Kidney (tissue), 14 donors: ENCODE results near the gene GRM1. TPM values are rescaled to one million over a fixed set of nuclear protein-coding genes. Genes with fewer than 3 reads are reported as not detected.

Experiments
- DNase-seq, 5 donors: peaks; one replicate each; pipeline ENCODE4 v3.0.0-alpha.2; 2013 to 2020
- FAIRE-seq: peaks from 2 replicates; lab custom pipeline; 2012; peaks lifted over from hg19 to GRCh38; lab: Jason Lieb, UNC
- H3K27ac ChIP-seq, 2 donors: one replicate each; pipeline ENCODE4 v1.7.0; 2013; ENCODE audit warnings: low read depth in 2 of 2, low read length in 2 of 2, inconsistent platforms in 1 of 2
- H3K27me3 ChIP-seq: one replicate; pipeline ENCODE4 v1.7.1; 2013; ENCODE audit warnings: low read length, inconsistent platforms; ENCODE audit not compliant: control insufficient read depth, insufficient read depth
- H3K36me3 ChIP-seq, 3 donors: one replicate each; pipeline versions ENCODE4 v1.7.0 to v1.7.1; 2013; ENCODE audit warnings: low read length in 3 of 3, control low read depth in 1 of 3, inconsistent platforms in 1 of 3; ENCODE audit not compliant: insufficient read depth in 3 of 3, control insufficient read depth in 2 of 3
- H3K4me1 ChIP-seq, 3 donors: one replicate each; pipeline versions ENCODE4 v1.7.0 to v1.7.1; 2013; ENCODE audit warnings: low read length in 3 of 3, inconsistent platforms in 1 of 3, low read depth in 1 of 3; ENCODE audit not compliant: control insufficient read depth in 2 of 3, insufficient read depth in 2 of 3
- H3K4me3 ChIP-seq, 3 donors: one replicate each; pipeline versions ENCODE4 v1.7.0 to v1.8.1; 2013; ENCODE audit warnings: low read length in 3 of 3, control low read depth in 1 of 3, inconsistent platforms in 1 of 3
- H3K9ac ChIP-seq, 3 donors: one replicate each; pipeline versions ENCODE4 v1.7.0 to v1.7.1; 2013; ENCODE audit warnings: low read length in 3 of 3, control low read depth in 1 of 3, inconsistent platforms in 1 of 3
- H3K9me3 ChIP-seq, 3 donors: one replicate each; pipeline versions ENCODE4 v1.7.0 to v1.7.1; 2013; ENCODE audit warnings: low read length in 3 of 3, control low read depth in 1 of 3, inconsistent platforms in 1 of 3; ENCODE audit not compliant: control insufficient read depth in 2 of 3, insufficient read depth in 1 of 3
- CTCF ChIP-seq: IDR thresholded peaks from 3 replicates; pipeline ENCODE4 v1.5.1; 2012; ENCODE audit warnings: mild to moderate bottlenecking, moderate library complexity, borderline replicate concordance; ENCODE audit not compliant: insufficient read depth; ENCODE audit errors: extremely low read depth
- intact Hi-C: fragments of 100-400 bp; cut with DNase I; formaldehyde crosslinking; loops from one replicate; pipeline ENCODE4 v1.11.1; 2022
- polyA plus RNA-seq: library from polyadenylated mRNA; stranded (reverse); fragments of 350-450 nt; fragmentation: Illumina TruSeq; extraction: RNeasy Lipid Tissue Mini Kit (QIAGEN cat#74804); gene quantifications from one replicate; pipeline ENCODE4 v1.2.3, GENCODE V29; 2014; ENCODE audit warnings: low read depth, low replicate concordance; ENCODE audit not compliant: insufficient read depth
- total RNA-seq: library from RNA; stranded (reverse); fragmentation: NEBNext Ultra II Directional; extraction: Animal tissue kit (Norgen Biotek cat#: 25700); gene quantifications from one replicate; pipeline ENCODE4 v1.2.1, GENCODE V29; 2021
- donor health status: control.
- donor health status: control.
- donor health status: control.
- donor health status: control.
- donor health status: control.
- donor health status: DM: yes; HTN: yes; CAD: no.
- donor health status: Normal renal cell carcinoma (clear cell type).

Gene GRM1
- total and polyA plus RNA-seq, 2 donors from 2014 or later: 0.19 to 0.82 TPM

GRCh38 chr6:146017672-146018071, 11.2 kb upstream of the GRM1 start:
- Histone ChIP-seq H3K4me3 (no peak overlapping the region), H3K27me3 (no peaks in the 10 kb centered on the region), H3K9ac (no peak overlapping the region), H3K36me3 (no peaks in the 10 kb centered on the region), H3K27ac (no peak overlapping the region), H3K4me1 (no peaks in the 10 kb centered on the region), H3K9me3 (no peaks in the 10 kb centered on the region)
- FAIRE-seq (no peak), DNase-seq (no peak)
- TF ChIP-seq CTCF: no peak
- intact Hi-C loops: no loop called here

GRCh38 chr6:146026873-146027272, 2.0 kb upstream of the GRM1 start:
- TF ChIP-seq CTCF: no peak
- H3K27me3 ChIP-seq: peaks cover 7% of the 10 kb centered on the region
- no peak for DNase-seq
- H3K27ac ChIP-seq: no peak overlapping the region
- no peaks in the 10 kb centered on the region for H3K36me3 ChIP-seq
- intact Hi-C loops: no loop called here
- no peak overlapping the region for H3K9ac ChIP-seq
- H3K4me1 ChIP-seq: no peaks in the 10 kb centered on the region
- no peak for FAIRE-seq
- H3K9me3 ChIP-seq: no peaks in the 10 kb centered on the region
- H3K4me3 ChIP-seq: no peak overlapping the region

GRCh38 chr6:146027586-146028251, 1.1 kb upstream of the GRM1 start:
- no peak overlapping the region for H3K4me3 ChIP-seq
- intact Hi-C loops: no loop called here
- H3K9ac ChIP-seq: no peak overlapping the region
- H3K27ac ChIP-seq: no peak overlapping the region
- FAIRE-seq (no peak), DNase-seq (peak in 2 of 5 donors; percentile 1 to 37)
- H3K36me3 ChIP-seq: no peaks in the 10 kb centered on the region
- H3K4me1 ChIP-seq: no peaks in the 10 kb centered on the region
- no peak for TF ChIP-seq CTCF
- H3K9me3 ChIP-seq: no peaks in the 10 kb centered on the region
- H3K27me3 ChIP-seq: peaks cover 7% of the 10 kb centered on the region

GRCh38 chr6:146028252-146028795, 538 bp upstream of the GRM1 start:
- FAIRE-seq (no peak), DNase-seq (peak; percentile 67 to 84 (median 82))
- Histone ChIP-seq H3K27ac (no peak overlapping the region), H3K4me1 (no peaks in the 10 kb centered on the region), H3K9ac (no peak overlapping the region), H3K4me3 (peak overlapping the region in 2 of 3 donors; percentile 34 to 45), H3K36me3 (no peaks in the 10 kb centered on the region), H3K9me3 (no peaks in the 10 kb centered on the region), H3K27me3 (peaks cover 7% of the 10 kb centered on the region)
- TF ChIP-seq CTCF: no peak
- intact Hi-C loops: no loop called here
